GM13976 (cell line): ENCODE data around the gene ADGRL2.

ENCODE experiments used
- DNase-seq: peaks from one replicate; pipeline ENCODE4 v3.0.0; 2012; ENCODE audit warnings: low spot score
- CTCF ChIP-seq: IDR thresholded peaks from 2 replicates; pipeline ENCODE4 v1.5.1; 2012; ENCODE audit warnings: borderline replicate concordance, mild to moderate bottlenecking; ENCODE audit not compliant: insufficient read depth; ENCODE audit errors: extremely low read depth, missing control alignments, control extremely low read depth
- in situ Hi-C: fragments of 300-500 bp; cut with MboI; formaldehyde crosslinking; loops from one replicate; pipeline ENCODE4 v1.12.0; 2022; ENCODE audit warnings: low sequenced_read_pairs, mixed read lengths, inconsistent platforms; ENCODE audit not compliant: unreplicated experiment

Gene ADGRL2

GRCh38 chr1:82001345-82001744 lies 200.6 kb downstream of the ADGRL2 start:
- in situ Hi-C loops = no loop called here

GRCh38 chr1:82007804-82008203 lies 207.1 kb downstream of the ADGRL2 start:
- TF ChIP-seq CTCF = no peak
- DNase-seq = no peak
- in situ Hi-C loops = no loop called here

More at GRCh38 chr1:82001345-82001744, 200.6 kb downstream of the ADGRL2 start:
- no peak for DNase-seq
- TF ChIP-seq CTCF = no peak

GRCh38 chr1:82013702-82014101 lies 213.0 kb downstream of the ADGRL2 start:
- in situ Hi-C loops = no loop called here
- DNase-seq = no peak
- no peak for TF ChIP-seq CTCF

GRCh38 chr1:82015444-82015843 lies 214.7 kb downstream of the ADGRL2 start:
- TF ChIP-seq CTCF = no peak
- no peak for DNase-seq
- in situ Hi-C loops = no loop called here

- no peak for DNase-seq
- in situ Hi-C loops = no loop called here
- TF ChIP-seq CTCF = no peak
Observed at GRCh38 chr1:82018319-82018718, 217.6 kb downstream of the ADGRL2 start.

- in situ Hi-C loops = no loop called here
- no peak for TF ChIP-seq CTCF
- DNase-seq = no peak
Observed at GRCh38 chr1:82019508-82019907, 218.8 kb downstream of the ADGRL2 start.

GRCh38 chr1:82030830-82031229 lies 230.1 kb downstream of the ADGRL2 start:
- DNase-seq = no peak
- TF ChIP-seq CTCF = no peak
- in situ Hi-C loops = no loop called here
